Sigmoid colon (tissue), 7 donors: ENCODE data around the gene HECA. TPM values are rescaled to one million over a fixed set of nuclear protein-coding genes. Genes with fewer than 3 reads are reported as not detected.
A peak's percentile ranks its signal among the peaks of the same experiment; 100 is the strongest.
"Not testable (repeated sequence)": the region's sequence is repeated elsewhere in the genome, so short reads cannot be mapped to it uniquely, and the experiment has no call there.

Experiments
- DNase-seq: peaks from one replicate; pipeline ENCODE4 v3.0.0-alpha.2; 2019
- H3K27ac ChIP-seq, 4 donors: fragments of 200-600 bp; sonication (generic); one replicate each; pipeline ENCODE4 v1.5.1; 2016 to 2019; ENCODE audit warnings: mild to moderate bottlenecking in 1 of 4
- H3K27me3 ChIP-seq, 3 donors: fragments of 200-600 bp; sonication (generic); one replicate each; pipeline ENCODE4 v1.5.1; 2019; ENCODE audit warnings: mild to moderate bottlenecking in 1 of 3
- H3K36me3 ChIP-seq, 4 donors: fragments of 200-600 bp; sonication (generic); one replicate each; pipeline ENCODE4 v1.5.1; 2016 to 2019
- H3K4me1 ChIP-seq, 4 donors: fragments of 200-600 bp; sonication (generic); one replicate each; pipeline ENCODE4 v1.5.1; 2017 to 2019
- H3K4me3 ChIP-seq, 4 donors: fragments of 200-600 bp; sonication (generic); one replicate each; pipeline ENCODE4 v1.5.1; 2017 to 2019; ENCODE audit warnings: mild to moderate bottlenecking in 2 of 4, moderate library complexity in 1 of 4
- H3K9me3 ChIP-seq, 4 donors: fragments of 200-600 bp in 3 of 4; sonication (generic) in 3 of 4; one replicate each; pipeline versions ENCODE4 v1.5.1 to v1.6.1; 2013 to 2019
- EP300 ChIP-seq, 4 donors: sonication (generic); formaldehyde crosslinking; IDR thresholded peaks; one replicate each; pipeline ENCODE4 v1.6.1; 2017; ENCODE audit warnings: antibody characterized with exemption in 4 of 4
- POLR2A ChIP-seq, 2 donors: fragments of 450-650 bp; IDR thresholded peaks; one replicate each; pipeline ENCODE4 v1.6.1; 2016; ENCODE audit warnings: antibody characterized with exemption in 2 of 2, mild to moderate bottlenecking in 2 of 2, moderate library complexity in 2 of 2
- POLR2AphosphoS5 ChIP-seq, 4 donors: sonication (generic); formaldehyde crosslinking; IDR thresholded peaks; one replicate each; pipeline ENCODE4 v1.6.1; 2017; ENCODE audit warnings: antibody characterized with exemption in 4 of 4
- WGBS, 2 donors: extraction: QIAGEN DNeasy Blood & Tissue Kit; methylation state at CpG; one replicate each; pipeline ENCODE4 v1.1.7; 2013; 5-methylcytosine and 5-hydroxymethylcytosine counted together
- intact Hi-C: fragments of 100-400 bp; cut with DNase I; formaldehyde crosslinking; loops from one replicate; pipeline ENCODE4 v1.15.1; 2023
- polyA plus RNA-seq, 3 donors: library from polyadenylated mRNA; stranded (reverse); fragments of 200-250 nt; gene quantifications; one replicate each; pipeline ENCODE4 v1.2.3, GENCODE V29; 2013
- total RNA-seq, 4 donors: library from RNA; depleted of rRNA; stranded (reverse); fragments of >200 nt; gene quantifications; one replicate each; pipeline ENCODE4 v1.1.0, GENCODE V29; 2016
- TF ChIP-seq, protein P1 (sequence below), 4 experiments: fragments of 450-650 bp in 3 of 4; fragments of 200-600 bp in 1 of 4; IDR thresholded peaks; one replicate each; pipeline ENCODE4 v1.5.1; 2016 to 2019; ENCODE audit warnings: antibody characterized with exemption in 4 of 4, mild to moderate bottlenecking in 3 of 4, moderate library complexity in 2 of 4
- donor health status: healthy with polysubstance abuse.
- donor health status: Bipolar disorder and iron deficiency.
- donor health status: healthy.

HECA gene
- total and polyA plus RNA-seq, 7 donors: 16.7 to 42.1 (median 33.5) TPM

DNA sequence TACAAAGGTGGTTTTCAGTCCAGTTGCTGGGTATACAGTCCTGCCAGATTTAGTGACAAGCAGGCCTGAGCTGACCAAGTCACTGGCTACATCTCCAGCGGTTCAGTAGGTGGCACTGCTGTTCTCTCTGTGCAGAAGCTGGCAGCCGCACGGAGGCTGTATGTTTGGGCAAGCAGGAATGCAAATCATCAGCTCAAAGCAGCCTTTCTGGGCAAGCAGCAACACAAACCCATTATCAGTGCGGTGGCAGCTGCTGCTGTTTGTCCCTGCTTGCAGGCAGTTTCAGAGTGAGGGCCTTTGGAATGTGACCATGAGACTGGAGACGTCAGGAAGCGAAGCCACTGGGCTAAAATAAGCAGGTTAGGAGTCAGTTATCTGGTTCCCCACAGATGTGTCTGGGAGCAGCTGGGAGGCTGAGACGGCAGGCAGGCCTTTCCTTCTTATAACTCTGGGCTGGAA is 84.4 kb downstream of the HECA start:
- 11 to 15% methylated on average over 7 of the region's 7 CpGs for WGBS, 2 donors
- no peaks in the 10 kb centered on the region for H3K36me3 ChIP-seq
- no peaks in the 10 kb centered on the region for H3K27me3 ChIP-seq
- H3K4me1 ChIP-seq: peaks cover 0 to 6% (median 2%) of the 10 kb centered on the region in 4 donors
- peak overlapping the region in 3 of 4 donors; percentile 25 to 53 (median 40) for H3K27ac ChIP-seq
- no peak overlapping the region for H3K4me3 ChIP-seq
- intact Hi-C loops: loop anchor here (1.0 kb wide), 1 partner anchor 145 kb away; no protein-coding TSS in a partner anchor
- DNase-seq: peak; percentile 89
- TF ChIP-seq, protein P1, sequence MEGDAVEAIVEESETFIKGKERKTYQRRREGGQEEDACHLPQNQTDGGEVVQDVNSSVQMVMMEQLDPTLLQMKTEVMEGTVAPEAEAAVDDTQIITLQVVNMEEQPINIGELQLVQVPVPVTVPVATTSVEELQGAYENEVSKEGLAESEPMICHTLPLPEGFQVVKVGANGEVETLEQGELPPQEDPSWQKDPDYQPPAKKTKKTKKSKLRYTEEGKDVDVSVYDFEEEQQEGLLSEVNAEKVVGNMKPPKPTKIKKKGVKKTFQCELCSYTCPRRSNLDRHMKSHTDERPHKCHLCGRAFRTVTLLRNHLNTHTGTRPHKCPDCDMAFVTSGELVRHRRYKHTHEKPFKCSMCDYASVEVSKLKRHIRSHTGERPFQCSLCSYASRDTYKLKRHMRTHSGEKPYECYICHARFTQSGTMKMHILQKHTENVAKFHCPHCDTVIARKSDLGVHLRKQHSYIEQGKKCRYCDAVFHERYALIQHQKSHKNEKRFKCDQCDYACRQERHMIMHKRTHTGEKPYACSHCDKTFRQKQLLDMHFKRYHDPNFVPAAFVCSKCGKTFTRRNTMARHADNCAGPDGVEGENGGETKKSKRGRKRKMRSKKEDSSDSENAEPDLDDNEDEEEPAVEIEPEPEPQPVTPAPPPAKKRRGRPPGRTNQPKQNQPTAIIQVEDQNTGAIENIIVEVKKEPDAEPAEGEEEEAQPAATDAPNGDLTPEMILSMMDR (IDR thresholded peaks at IDR 0.05): peak; percentile 56 to 72 (median 66)
- no peak for TF ChIP-seq POLR2AphosphoS5 (IDR thresholded peaks at IDR 0.05)
- TF ChIP-seq EP300 (IDR thresholded peaks at IDR 0.05): no peak
- TF ChIP-seq POLR2A (IDR thresholded peaks at IDR 0.05): no peak
- H3K9me3 ChIP-seq: no peaks in the 10 kb centered on the region

- Histone ChIP-seq H3K4me3 (no peak overlapping the region), H3K27me3 (no peaks in the 10 kb centered on the region), H3K9me3 (no peaks in the 10 kb centered on the region), H3K4me1 (peaks cover 0 to 6% (median 2%) of the 10 kb centered on the region in 4 donors), H3K36me3 (no peaks in the 10 kb centered on the region), H3K27ac (peak overlapping the region in 3 of 4 donors; percentile 25 to 53 (median 40))
- intact Hi-C loops: loop anchor here (1.0 kb wide), 1 partner anchor 145 kb away; no protein-coding TSS in a partner anchor
- TF ChIP-seq EP300 (IDR thresholded peaks at IDR 0.05) (no peak), POLR2AphosphoS5 (IDR thresholded peaks at IDR 0.05) (no peak), POLR2A (IDR thresholded peaks at IDR 0.05) (no peak)
- TF ChIP-seq, protein P1 (IDR thresholded peaks at IDR 0.05): no peak
- DNase-seq: no peak
- 94 to 98% methylated on average over 2 of the region's 2 CpGs for WGBS, 2 donors
Measured at GRCh38 chr6:139219746-139220145, 84.9 kb downstream of the HECA start.

GRCh38 chr6:139228387-139228786 is 93.5 kb downstream of the HECA start:
- H3K4me1 ChIP-seq, H3K4me3 ChIP-seq, H3K27ac ChIP-seq, H3K36me3 ChIP-seq, H3K9me3 ChIP-seq, DNase-seq, H3K27me3 ChIP-seq, intact Hi-C loops: not testable (repeated sequence)
- WGBS, 2 donors: 94 to 95% methylated on average over 3 of the region's 3 CpGs

Other genes starting within 250 kb of the HECA start
- gene REPS1, start 146.8 kb upstream of the HECA start, total RNA-seq: 10 to 100 TPM; 26.3 to 53.7 (median 27.9) TPM
- gene REPS1, start 146.8 kb upstream of the HECA start, polyA plus RNA-seq: 10 to 100 TPM; 12.6 to 22.6 (median 13.9) TPM
- 1 to 10 TPM; 6.8 to 7.7 (median 7.4) TPM for gene ABRACL, start 106.3 kb upstream of the HECA start, total RNA-seq
- gene ABRACL, start 106.3 kb upstream of the HECA start, polyA plus RNA-seq: 100 to 1,000 TPM; 144 to 529 (median 303) TPM
- gene TXLNB, start 156.9 kb downstream of the HECA start, total RNA-seq: 1 to 10 TPM in 3 of 4 donors, under 1 TPM in 1; 0.95 to 3.9 (median 2.7) TPM
- gene TXLNB, start 156.9 kb downstream of the HECA start, polyA plus RNA-seq: under 1 TPM in 2 of 3 donors, not detected in 1; 0.58 to 0.60 TPM
- 100 to 1,000 TPM in 3 of 4 donors, 10 to 100 TPM in 1; 71.7 to 182 (median 132) TPM for gene CITED2, start 239.6 kb downstream of the HECA start, total RNA-seq
- 10 to 100 TPM; 26.4 to 57.7 (median 35.5) TPM for gene CITED2, start 239.6 kb downstream of the HECA start, polyA plus RNA-seq